Activated CD8-positive, alpha-beta memory T cell treated with anti-CD3 and anti-CD28 coated beads, Interleukin-2, amount 10 ng/mL, durations not matched to agents 7 days and 5 days (primary cell): Measurements from ENCODE around the gene FCER2. TPM values are rescaled to one million over a fixed set of nuclear protein-coding genes. Genes with fewer than 3 reads are reported as not detected.

ENCODE experiments used
- ATAC-seq: fragments of 150-1000 bp; cut with Tn5 transposase; one replicate; pipeline ENCODE4 v1.10.0; 2021; ENCODE audit warnings: moderate library complexity
- CTCF ChIA-PET: fragments of 350-600 bp; sonication (Branson Sonifier 250); formaldehyde crosslinking; loops from one replicate; lab custom pipeline; 2021; ENCODE audit warnings: antibody characterized with exemption; lab: Charles Lee
- DNase-seq: peaks from one replicate; pipeline ENCODE4 v3.0.0-alpha.2; 2020
- H3K27ac Mint-ChIP-seq: one replicate; pipeline ENCODE4 v1.8.0; 2021; ENCODE audit warnings: mild to moderate bottlenecking, mixed read lengths
- H3K27me3 Mint-ChIP-seq: one replicate; pipeline ENCODE4 v1.8.0; 2021; ENCODE audit warnings: mixed read lengths
- H3K36me3 Mint-ChIP-seq: one replicate; pipeline ENCODE4 v1.8.0; 2021; ENCODE audit warnings: mild to moderate bottlenecking, mixed read lengths
- H3K4me1 Mint-ChIP-seq: one replicate; pipeline ENCODE4 v1.8.0; 2021; ENCODE audit warnings: mixed read lengths
- H3K4me3 Mint-ChIP-seq: one replicate; pipeline ENCODE4 v1.8.0; 2021; ENCODE audit warnings: mild to moderate bottlenecking, moderate library complexity, mixed read lengths
- H3K9me3 Mint-ChIP-seq: one replicate; pipeline ENCODE4 v1.8.0; 2022; ENCODE audit warnings: low read depth, mixed read lengths
- total RNA-seq, 2 experiments: library from RNA; stranded (reverse); gene quantifications; one replicate each; pipeline ENCODE4 v1.2.3, GENCODE V29; 2021

Gene FCER2
- total RNA-seq, 2 experiments from 2014 or later = 0.23 TPM; not detected in 1

DNA sequence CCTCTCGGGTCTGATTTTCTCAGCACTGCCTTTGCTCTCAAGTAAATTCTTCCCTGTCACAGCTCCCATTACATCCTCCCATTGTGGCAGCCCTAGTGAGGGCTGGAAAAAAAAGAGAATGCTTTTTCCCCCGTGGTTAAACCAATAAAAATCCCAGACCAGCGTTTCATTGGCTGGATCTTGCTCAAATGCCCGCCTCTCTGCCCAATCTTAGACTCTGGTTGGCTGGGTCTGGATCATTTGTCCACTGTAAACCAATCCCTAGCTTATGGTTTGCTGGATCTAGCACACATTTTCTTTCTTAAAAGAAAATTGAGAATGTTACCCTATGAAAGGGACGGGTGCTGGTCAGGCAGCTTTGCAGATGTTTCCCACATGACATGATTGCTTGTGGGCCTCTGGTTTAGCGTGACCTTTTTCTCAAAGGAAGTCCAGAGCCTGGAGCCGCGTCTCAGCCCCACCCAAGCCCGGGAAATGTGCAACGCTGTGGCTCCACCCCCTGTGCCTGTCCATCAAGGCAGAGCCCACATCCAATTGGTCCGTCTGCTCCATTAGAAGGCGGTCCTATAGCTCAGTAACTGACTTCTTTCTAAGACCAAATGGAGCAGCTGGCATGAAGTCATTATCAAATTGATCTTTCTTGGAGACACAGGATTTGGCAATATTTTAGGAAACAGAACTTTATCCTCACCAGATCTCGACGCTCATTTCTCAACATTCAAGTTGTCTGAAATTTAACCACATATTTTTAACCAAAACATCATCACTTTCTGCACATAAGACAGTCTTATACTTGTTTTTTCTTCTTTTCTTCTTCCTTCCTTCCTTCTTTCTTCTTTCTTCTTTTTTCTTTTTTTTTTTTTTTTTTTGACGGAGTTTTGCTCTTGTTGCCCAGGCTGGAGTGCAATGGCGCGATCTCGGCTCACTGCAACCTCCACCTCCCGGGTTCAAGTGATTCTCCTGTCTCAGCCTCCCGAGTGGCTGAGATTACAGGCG lies 27.6 kb downstream of the FCER2 start:
- CTCF ChIA-PET = interaction anchor here (1.5 kb wide), 1 partner anchor 22 kb away, joined by 4 read pairs; no protein-coding TSS in a partner anchor
- peak; percentile 69 for ATAC-seq
- no peak overlapping the region for H3K4me3 Mint-ChIP-seq
- peak; percentile 50 for DNase-seq
- H3K27ac Mint-ChIP-seq = no peak overlapping the region
- H3K9me3 Mint-ChIP-seq = no peaks in the 10 kb centered on the region
- peaks cover 51% of the 10 kb centered on the region for H3K27me3 Mint-ChIP-seq
- H3K36me3 Mint-ChIP-seq = no peaks in the 10 kb centered on the region
- peaks cover 33% of the 10 kb centered on the region for H3K4me1 Mint-ChIP-seq

DNA sequence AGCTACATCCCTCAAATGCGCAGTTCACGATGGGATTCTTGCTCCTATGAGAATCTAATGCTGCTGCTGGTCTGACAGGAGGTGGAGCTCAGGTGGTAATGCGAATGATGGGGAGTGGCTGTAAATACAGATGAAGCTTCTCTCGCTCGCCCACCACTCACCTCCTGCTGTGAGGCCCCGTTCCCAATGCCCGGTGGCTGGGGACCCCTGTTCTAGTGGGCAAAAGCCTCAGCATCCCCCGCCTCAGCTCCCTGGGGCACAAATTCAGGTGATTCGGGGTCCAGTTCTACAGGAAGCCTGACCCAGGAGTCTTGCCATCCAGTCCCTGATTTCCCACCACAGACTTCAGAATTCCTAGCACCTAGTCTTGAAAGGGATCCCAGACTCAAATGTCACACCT lies 29.4 kb downstream of the FCER2 start:
- H3K36me3 Mint-ChIP-seq = no peaks in the 10 kb centered on the region
- H3K27ac Mint-ChIP-seq = no peak overlapping the region
- ATAC-seq (no peak), DNase-seq (no peak)
- H3K4me1 Mint-ChIP-seq = peaks cover 30% of the 10 kb centered on the region
- CTCF ChIA-PET = interaction anchor here (2.1 kb wide), 1 partner anchor 8 kb away, joined by 11 read pairs; the partner anchor contains the start of gene TRAPPC5
- H3K9me3 Mint-ChIP-seq = no peaks in the 10 kb centered on the region
- H3K27me3 Mint-ChIP-seq = peaks cover 42% of the 10 kb centered on the region
- no peak overlapping the region for H3K4me3 Mint-ChIP-seq

DNA sequence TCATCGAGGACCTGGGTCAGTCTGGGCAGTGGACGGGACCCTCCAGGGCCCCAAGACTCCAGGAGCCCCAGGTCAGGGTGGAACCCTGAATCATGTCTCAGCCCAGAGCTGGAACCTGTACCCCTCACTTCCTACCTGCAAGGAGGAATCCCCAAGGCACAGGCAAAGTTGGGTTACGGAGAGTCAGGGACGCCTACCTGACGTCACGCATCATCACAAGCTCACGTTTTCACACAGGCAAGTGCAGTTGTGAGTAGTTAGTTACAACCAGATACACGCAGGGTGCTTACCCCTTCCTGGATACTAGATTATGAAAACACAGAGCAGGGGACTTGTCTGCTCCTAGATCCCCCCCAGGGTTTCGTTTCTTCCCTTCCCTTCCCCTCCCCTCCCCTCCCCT lies 31.1 kb downstream of the FCER2 start:
- no peaks in the 10 kb centered on the region for H3K9me3 Mint-ChIP-seq
- CTCF ChIA-PET = interaction anchor here (1.6 to 2.1 kb wide), 5 partner anchors 10 to 303 kb away, joined by 4 to 11 read pairs (median 5); partner anchors contain the start of gene TRAPPC5
- DNase-seq = no peak
- peaks cover 31% of the 10 kb centered on the region for H3K27me3 Mint-ChIP-seq
- no peak overlapping the region for H3K27ac Mint-ChIP-seq
- no peaks in the 10 kb centered on the region for H3K36me3 Mint-ChIP-seq
- ATAC-seq = no peak
- no peak overlapping the region for H3K4me3 Mint-ChIP-seq
- H3K4me1 Mint-ChIP-seq = peaks cover 19% of the 10 kb centered on the region

DNA sequence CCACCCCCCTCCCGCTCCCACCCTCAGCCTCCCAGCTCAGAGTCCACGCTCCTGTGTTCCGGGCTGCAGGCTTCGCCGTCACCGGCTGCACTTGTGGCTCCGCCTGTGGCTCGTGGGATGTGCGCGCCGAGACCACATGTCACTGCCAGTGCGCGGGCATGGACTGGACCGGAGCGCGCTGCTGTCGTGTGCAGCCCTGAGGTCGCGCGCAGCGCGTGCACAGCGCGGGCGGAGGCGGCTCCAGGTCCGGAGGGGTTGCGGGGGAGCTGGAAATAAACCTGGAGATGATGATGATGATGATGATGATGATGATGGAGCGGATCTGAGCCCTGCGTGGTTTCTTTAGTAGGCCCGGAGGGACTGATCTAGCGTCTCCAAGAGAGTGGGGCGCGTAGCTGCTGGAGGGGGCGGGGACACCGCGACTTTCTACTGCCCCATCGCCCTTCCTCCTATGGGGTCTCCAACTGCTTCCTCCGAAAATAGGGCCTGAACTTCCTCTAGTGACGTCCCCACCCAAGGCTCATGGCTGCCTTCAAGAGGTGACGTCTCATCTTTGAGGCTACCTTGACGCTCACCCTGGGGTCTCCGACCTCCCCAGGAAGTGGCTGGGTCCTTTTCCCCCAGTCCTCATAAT lies 31.7 kb downstream of the FCER2 start:
- CTCF ChIA-PET = interaction anchor here (1.6 to 2.8 kb wide), 6 partner anchors 10 to 303 kb away, joined by 4 to 23 read pairs (median 6); partner anchors contain the start of gene TRAPPC5
- H3K4me1 Mint-ChIP-seq = peaks cover 18% of the 10 kb centered on the region
- peak overlapping the region; percentile 46 for H3K4me3 Mint-ChIP-seq
- H3K9me3 Mint-ChIP-seq = no peaks in the 10 kb centered on the region
- no peak overlapping the region for H3K27ac Mint-ChIP-seq
- ATAC-seq = peak; percentile 60
- DNase-seq = peak; percentile 57
- peaks cover 29% of the 10 kb centered on the region for H3K27me3 Mint-ChIP-seq
- H3K36me3 Mint-ChIP-seq = no peaks in the 10 kb centered on the region

DNA sequence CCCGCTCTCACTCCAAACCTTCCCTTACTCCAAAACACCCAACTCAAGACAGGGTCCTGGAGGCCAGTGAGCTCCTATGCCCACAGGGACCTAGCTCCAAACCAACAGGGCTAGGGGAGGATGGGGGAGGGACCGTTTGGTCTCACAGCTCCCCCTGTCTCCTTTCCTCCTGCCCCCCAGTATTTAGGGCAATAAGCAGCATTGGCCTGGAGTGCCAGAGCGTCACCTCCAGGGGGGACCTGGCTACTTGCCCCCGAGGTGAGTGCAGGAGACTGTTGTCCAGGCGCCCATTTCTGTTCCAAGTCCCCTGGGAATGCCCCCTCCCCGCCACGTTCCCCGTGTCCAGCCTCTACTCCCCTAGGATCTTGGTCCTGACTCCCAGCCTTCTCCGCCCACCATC lies 32.3 kb downstream of the FCER2 start:
- CTCF ChIA-PET = interaction anchor here (1.6 to 2.8 kb wide), 5 partner anchors 11 to 302 kb away, joined by 5 to 23 read pairs (median 6); partner anchors contain the start of gene TRAPPC5
- peaks cover 18% of the 10 kb centered on the region for H3K4me1 Mint-ChIP-seq
- DNase-seq (no peak), ATAC-seq (no peak)
- no peaks in the 10 kb centered on the region for H3K36me3 Mint-ChIP-seq
- no peaks in the 10 kb centered on the region for H3K9me3 Mint-ChIP-seq
- H3K4me3 Mint-ChIP-seq = no peak overlapping the region
- H3K27me3 Mint-ChIP-seq = peaks cover 29% of the 10 kb centered on the region
- H3K27ac Mint-ChIP-seq = no peak overlapping the region

DNA sequence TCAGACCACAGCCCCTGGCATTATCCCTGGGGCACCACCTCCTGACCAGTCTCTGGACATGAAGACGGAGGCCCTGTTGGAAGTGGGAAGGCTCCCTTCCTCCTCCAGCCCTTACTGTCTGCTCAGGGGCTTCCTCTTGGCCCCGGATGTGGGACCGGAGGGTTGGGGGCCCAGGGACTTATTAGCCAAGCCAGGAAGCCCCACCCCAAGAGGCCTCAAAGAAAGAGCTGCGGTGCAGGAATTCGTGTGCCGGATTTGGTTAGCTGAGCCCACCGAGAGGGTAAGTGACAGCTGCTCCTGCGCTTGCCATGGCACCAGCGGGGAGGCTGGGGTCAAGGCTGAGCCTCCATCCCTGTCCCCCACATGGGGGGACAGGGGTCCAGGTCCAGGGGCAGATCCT lies 33.1 kb downstream of the FCER2 start, which contains the start of gene RETN:
RETN (plus strand) TSS at position 208 of the 400 bp plus-strand sequence. CDS start 278 bp downstream, outside the sequence.
- peaks cover 23% of the 10 kb centered on the region for H3K27me3 Mint-ChIP-seq
- H3K9me3 Mint-ChIP-seq = no peaks in the 10 kb centered on the region
- no peak within 1 kb of the TSS for H3K4me3 Mint-ChIP-seq
- peaks cover 13% of the 10 kb centered on the region for H3K4me1 Mint-ChIP-seq
- no peak within 1 kb of the TSS for H3K27ac Mint-ChIP-seq
- DNase-seq (no peak), ATAC-seq (no peak)
- CTCF ChIA-PET = interaction anchor here (1.9 to 2.8 kb wide), 3 partner anchors 12 to 131 kb away, joined by 5 to 23 read pairs (median 11); partner anchors contain the start of gene TRAPPC5
- H3K36me3 Mint-ChIP-seq = no peaks in the 10 kb centered on the region

DNA sequence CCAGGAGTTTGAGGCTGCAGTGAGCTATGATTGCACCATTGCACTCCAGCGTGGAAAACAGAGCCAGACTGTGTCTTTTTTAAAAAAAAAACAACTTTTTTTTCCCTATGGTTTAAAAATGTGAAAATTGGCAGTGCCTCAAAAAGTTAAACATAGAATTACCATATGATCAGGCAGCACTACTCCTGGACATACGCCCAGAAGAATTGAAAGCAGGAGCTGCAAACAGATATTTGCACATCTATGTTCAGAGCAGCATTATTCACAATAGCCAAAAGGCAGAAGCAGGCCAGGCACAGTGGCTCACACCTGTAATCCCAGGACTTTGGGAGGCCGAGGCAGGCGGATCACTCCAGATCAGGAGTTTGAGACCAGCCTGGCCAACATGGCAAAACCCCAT lies 36.9 kb downstream of the FCER2 start:
- Mint-ChIP-seq H3K4me3 (no peak overlapping the region), H3K36me3 (no peaks in the 10 kb centered on the region), H3K27ac (no peak overlapping the region), H3K27me3 (peaks cover 7% of the 10 kb centered on the region), H3K9me3 (no peaks in the 10 kb centered on the region), H3K4me1 (peaks cover 7% of the 10 kb centered on the region)
- CTCF ChIA-PET = interaction anchor here (4.2 kb wide), 1 partner anchor 16 kb away, joined by 14 read pairs; the partner anchor contains the start of gene TRAPPC5
- DNase-seq (no peak), ATAC-seq (no peak)

DNA sequence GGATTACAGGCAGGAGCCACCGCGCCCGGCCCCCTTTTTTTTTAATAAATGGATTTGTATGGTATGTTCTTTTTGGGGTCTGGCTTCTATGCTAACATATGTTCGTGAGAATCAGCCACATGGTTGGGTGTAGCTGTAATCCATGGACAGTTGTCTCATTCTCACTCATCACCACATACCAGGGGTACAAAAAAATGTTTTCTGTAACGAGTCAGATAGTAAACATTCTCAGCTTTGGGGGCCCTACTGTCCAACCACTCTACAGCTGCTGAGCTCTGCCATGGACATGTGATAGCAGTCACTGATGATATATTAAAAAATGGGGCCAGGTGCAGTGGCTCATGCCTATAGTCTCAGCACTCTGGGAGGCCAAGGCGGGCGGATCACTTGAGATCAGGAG lies 38.2 kb downstream of the FCER2 start:
- Mint-ChIP-seq H3K4me3 (no peak overlapping the region), H3K9me3 (no peaks in the 10 kb centered on the region), H3K36me3 (no peaks in the 10 kb centered on the region), H3K27ac (no peak overlapping the region), H3K4me1 (peaks cover 4% of the 10 kb centered on the region), H3K27me3 (no peaks in the 10 kb centered on the region)
- no peak for DNase-seq
- CTCF ChIA-PET = interaction anchor here (1.2 to 4.2 kb wide), 3 partner anchors 12 to 96 kb away, joined by 3 to 14 read pairs (median 10); partner anchors contain the start of gene TRAPPC5
- no peak for ATAC-seq

DNA sequence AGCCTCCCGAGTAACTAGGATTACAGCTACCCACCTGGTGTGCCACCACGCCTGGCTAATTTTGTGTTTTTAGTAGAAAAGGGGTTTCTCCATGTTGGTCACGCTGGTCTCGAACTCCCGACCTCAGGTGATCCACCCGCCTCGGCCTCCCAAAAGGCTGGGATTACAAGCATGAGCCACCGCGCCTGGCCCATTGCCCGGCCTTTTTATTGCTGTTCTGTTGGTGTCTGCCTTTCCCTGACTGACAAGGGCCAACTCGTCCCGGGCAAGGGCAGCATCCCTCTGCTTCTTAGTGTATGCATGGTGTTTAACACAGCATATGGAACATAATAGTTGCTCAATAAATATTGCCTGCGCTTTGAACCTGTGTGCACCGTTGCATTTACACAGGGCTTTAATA lies 39.3 kb downstream of the FCER2 start:
- no peak overlapping the region for H3K4me3 Mint-ChIP-seq

DNA sequence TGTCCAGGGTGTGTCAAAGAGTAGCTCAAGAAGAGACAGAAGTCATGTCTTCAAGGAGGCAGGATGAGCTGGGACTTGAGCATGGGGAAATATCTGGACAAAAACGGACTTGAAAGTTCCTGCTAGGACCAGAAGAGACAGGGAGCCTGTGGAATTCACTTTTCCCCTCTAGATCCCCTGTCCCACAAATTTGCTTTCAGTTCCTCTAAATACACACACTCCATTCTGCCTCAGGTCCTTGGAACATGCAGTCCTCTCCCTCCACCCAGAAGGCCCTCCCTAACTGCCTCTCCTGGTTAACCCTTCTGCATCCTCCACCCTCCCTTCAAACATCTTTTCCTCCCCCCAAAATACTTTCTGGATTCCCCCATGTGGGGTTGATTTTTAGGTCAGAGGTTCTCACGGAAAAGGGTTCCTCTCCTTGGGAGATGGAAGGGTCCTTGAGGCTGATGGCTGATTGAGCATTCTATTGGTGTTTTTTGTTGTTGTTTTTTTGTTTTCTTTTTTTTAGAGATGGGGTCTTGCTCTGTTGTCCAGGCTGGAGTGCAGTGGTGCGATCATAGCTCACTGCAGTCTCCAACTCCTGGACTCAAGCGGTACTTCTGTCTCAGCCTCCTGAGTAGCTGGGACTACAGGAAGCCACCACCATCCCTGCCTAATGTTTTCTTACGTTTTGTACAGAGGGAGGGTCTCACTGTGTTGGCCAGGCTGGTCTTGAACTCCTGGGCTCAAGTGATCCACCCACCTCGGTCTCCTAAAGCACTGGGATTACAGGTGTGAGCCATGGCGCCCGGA lies 40.0 kb downstream of the FCER2 start:
- DNase-seq = no peak
- H3K4me1 Mint-ChIP-seq = peaks cover 18% of the 10 kb centered on the region
- no peaks in the 10 kb centered on the region for H3K27me3 Mint-ChIP-seq
- no peaks in the 10 kb centered on the region for H3K36me3 Mint-ChIP-seq
- CTCF ChIA-PET = interaction anchor here (0.6 to 4.2 kb wide), 2 partner anchors 19 to 287 kb away, joined by 3 to 14 read pairs; partner anchors contain the start of gene TRAPPC5
- H3K4me3 Mint-ChIP-seq = no peak overlapping the region
- no peak overlapping the region for H3K27ac Mint-ChIP-seq
- no peaks in the 10 kb centered on the region for H3K9me3 Mint-ChIP-seq
- no peak for ATAC-seq

More for the DNA sequence above, 39.3 kb downstream of the FCER2 start:
- no peaks in the 10 kb centered on the region for H3K36me3 Mint-ChIP-seq
- no peak for ATAC-seq
- DNase-seq = no peak
- H3K27ac Mint-ChIP-seq = no peak overlapping the region
- peaks cover 13% of the 10 kb centered on the region for H3K4me1 Mint-ChIP-seq
- no peaks in the 10 kb centered on the region for H3K9me3 Mint-ChIP-seq
- H3K27me3 Mint-ChIP-seq = no peaks in the 10 kb centered on the region
- CTCF ChIA-PET = interaction anchor here (0.8 to 4.2 kb wide), 3 partner anchors 11 to 165 kb away, joined by 3 to 14 read pairs (median 10); partner anchors contain the start of gene TRAPPC5

DNA sequence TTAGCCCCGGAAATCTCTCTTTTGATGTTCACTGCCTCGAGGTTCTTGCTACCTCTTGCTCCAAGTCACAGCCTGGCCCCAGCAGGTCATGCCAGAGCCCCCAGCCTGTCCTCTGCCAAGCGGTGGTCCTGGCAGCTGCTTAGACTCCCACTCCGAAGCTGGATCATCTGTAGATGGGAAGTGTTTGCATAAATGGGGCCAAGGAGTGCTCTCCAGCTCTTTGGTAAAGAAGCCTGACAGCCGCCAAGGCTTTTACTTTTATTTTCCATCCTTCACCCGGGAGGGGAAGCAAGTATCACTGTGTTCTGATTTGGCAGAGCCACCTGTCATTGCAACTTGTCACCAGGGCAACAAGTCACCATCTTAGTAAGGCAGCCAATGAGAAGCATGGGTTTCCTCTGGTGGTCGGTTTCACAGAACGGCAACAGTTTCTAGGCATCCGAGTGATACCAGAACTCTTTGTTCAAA lies 43.7 kb downstream of the FCER2 start:
- Mint-ChIP-seq H3K9me3 (no peaks in the 10 kb centered on the region), H3K27ac (peak overlapping the region; percentile 73), H3K36me3 (no peaks in the 10 kb centered on the region), H3K4me1 (peaks cover 20% of the 10 kb centered on the region), H3K4me3 (peak overlapping the region; percentile 70), H3K27me3 (no peaks in the 10 kb centered on the region)
- peak; percentile 93 for ATAC-seq
- peak; percentile 74 for DNase-seq
- CTCF ChIA-PET = interaction anchor here (1.1 to 4.8 kb wide), 3 partner anchors 19 to 28 kb away, joined by 3 to 33 read pairs (median 7); partner anchors contain the start of genes MCEMP1, PET100, TRAPPC5 and XAB2
